22Rv1 (cell line): ENCODE measurements around the gene AMN.

Source experiments
- CTCF ChIP-seq: fragments of 450-650 bp; IDR thresholded peaks from 2 replicates; pipeline ENCODE4 v1.5.1; 2017; ENCODE audit warnings: mild to moderate bottlenecking
- ZFX ChIP-seq: fragments of 450-650 bp; IDR thresholded peaks from 2 replicates; pipeline ENCODE4 v1.6.1; 2017; ENCODE audit warnings: antibody characterized with exemption, borderline replicate concordance

DNA sequence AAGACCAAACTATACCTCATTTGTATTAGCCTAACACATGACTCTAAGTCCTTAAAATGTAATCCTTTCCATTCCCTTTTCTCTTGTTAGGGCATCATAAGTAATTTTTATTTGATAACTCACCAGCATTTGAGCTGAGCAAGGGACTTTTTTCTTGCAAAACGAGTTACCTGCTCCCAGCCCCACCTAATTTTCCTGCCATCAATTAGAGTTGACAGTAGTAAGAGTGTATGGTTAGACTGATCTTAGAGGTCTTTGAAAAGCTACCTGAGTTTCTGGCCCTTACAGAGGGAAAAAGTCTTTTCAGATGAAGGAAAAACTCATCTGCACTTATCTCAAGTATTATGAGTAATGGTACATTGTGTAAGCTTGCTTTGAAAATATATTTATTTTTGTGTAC lies 33.7 kb upstream of the AMN start:
- TF ChIP-seq CTCF (no peak), ZFX (no peak)
